Upper lobe of right lung (tissue), 1 donor: ENCODE measurements around the gene MCRS1. TPM values are rescaled to one million over a fixed set of nuclear protein-coding genes. Genes with fewer than 3 reads are reported as not detected.
"Not testable (repeated sequence)": the region's sequence is repeated elsewhere in the genome, so short reads cannot be mapped to it uniquely, and the experiment has no call there.

Source experiments
- ATAC-seq: fragments of 200-7000 bp; cut with Tn5 transposase; one replicate; pipeline ENCODE4 v1.9.1; 2020; ENCODE audit warnings: mild to moderate bottlenecking, moderate library complexity
- DNase-seq: peaks from one replicate; pipeline ENCODE4 v3.0.0-alpha.2; 2020
- H3K27ac ChIP-seq: fragments of 200-600 bp; one replicate; pipeline ENCODE4 v1.8.0; 2022
- H3K27me3 ChIP-seq: fragments of 200-600 bp; one replicate; pipeline ENCODE4 v1.8.0; 2022; ENCODE audit warnings: mild to moderate bottlenecking
- H3K36me3 ChIP-seq: fragments of 200-600 bp; one replicate; pipeline ENCODE4 v1.8.0; 2022
- H3K4me1 ChIP-seq: fragments of 200-600 bp; one replicate; pipeline ENCODE4 v1.8.0; 2022
- H3K4me3 ChIP-seq: fragments of 200-600 bp; one replicate; pipeline ENCODE4 v1.8.0; 2022; ENCODE audit warnings: mild to moderate bottlenecking
- H3K9me3 ChIP-seq: fragments of 200-600 bp; one replicate; pipeline ENCODE4 v1.8.0; 2022
- intact Hi-C: fragments of 100-400 bp; cut with DNase I; formaldehyde crosslinking; loops from one replicate; pipeline ENCODE4 v1.11.0; 2022
- total RNA-seq: library from RNA; stranded (reverse); fragmentation: NEBNext Ultra II Directional; extraction: Animal tissue kit (Norgen Biotek cat#: 25700); gene quantifications from one replicate; pipeline ENCODE4 v1.2.1, GENCODE V29; 2021
- TF ChIP-seq, protein P1 (sequence below): fragments of 200-600 bp; IDR thresholded peaks from one replicate; pipeline ENCODE4 v1.8.0; 2022; ENCODE audit warnings: antibody characterized with exemption
- donor health status: DM: no; HTN: yes; CAD: no; lungs with severe emphysema.

Gene MCRS1
- total RNA-seq, 1 donor from 2014 or later = 54.0 TPM

- Histone ChIP-seq H3K4me3 (no peak overlapping the region), H3K27ac (no peak overlapping the region), H3K27me3 (no peaks in the 10 kb centered on the region), H3K36me3 (no peaks in the 10 kb centered on the region), H3K9me3 (no peaks in the 10 kb centered on the region), H3K4me1 (no peaks in the 10 kb centered on the region)
- DNase-seq = no peak
- intact Hi-C loops = no loop called here
- TF ChIP-seq, protein P1, sequence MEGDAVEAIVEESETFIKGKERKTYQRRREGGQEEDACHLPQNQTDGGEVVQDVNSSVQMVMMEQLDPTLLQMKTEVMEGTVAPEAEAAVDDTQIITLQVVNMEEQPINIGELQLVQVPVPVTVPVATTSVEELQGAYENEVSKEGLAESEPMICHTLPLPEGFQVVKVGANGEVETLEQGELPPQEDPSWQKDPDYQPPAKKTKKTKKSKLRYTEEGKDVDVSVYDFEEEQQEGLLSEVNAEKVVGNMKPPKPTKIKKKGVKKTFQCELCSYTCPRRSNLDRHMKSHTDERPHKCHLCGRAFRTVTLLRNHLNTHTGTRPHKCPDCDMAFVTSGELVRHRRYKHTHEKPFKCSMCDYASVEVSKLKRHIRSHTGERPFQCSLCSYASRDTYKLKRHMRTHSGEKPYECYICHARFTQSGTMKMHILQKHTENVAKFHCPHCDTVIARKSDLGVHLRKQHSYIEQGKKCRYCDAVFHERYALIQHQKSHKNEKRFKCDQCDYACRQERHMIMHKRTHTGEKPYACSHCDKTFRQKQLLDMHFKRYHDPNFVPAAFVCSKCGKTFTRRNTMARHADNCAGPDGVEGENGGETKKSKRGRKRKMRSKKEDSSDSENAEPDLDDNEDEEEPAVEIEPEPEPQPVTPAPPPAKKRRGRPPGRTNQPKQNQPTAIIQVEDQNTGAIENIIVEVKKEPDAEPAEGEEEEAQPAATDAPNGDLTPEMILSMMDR = no peak
- no peak for ATAC-seq
Measured at GRCh38 chr12:49609875-49610154, 41.9 kb upstream of the MCRS1 start.

DNA sequence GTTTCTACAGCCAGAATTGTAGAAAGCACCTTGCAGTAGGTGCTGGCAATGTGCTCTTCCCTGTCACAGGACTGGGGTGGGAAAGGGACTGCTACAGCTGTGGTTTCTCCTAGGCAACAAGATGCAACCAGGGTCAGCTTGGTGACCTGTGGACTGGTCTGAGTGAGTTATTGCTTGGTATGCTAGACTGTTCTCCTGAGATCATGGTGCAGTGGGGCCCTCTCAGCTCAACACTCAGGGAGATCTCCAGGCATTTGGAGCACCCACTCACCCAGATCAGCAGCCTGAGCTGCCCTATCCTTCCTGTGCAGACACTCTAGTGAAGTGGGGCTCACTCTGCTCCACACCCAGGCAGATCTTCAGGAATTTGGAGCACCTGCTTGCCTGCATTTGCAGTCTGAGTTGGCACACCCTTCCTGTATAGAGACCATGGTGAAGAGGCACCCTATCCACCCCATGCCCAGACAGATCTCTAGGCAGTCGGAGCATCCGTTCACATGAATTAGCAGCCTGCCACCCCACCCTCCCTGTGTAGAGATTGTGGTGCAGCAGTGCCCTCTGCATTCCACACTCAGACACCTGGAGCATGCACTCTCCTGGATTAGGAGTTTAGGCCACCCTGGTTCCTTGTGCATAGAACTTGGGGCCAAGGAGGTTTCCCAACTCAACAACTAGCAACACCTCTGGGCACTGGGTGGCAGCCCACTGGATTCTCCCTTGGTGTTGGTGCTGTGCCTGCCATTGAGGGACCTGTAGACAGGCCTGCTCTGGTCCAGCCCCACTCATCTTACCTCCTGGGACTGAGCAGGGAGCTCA, 41.3 kb upstream of the MCRS1 start:
- H3K27ac ChIP-seq = no peak overlapping the region
- ATAC-seq (peak; percentile 93), DNase-seq (no peak)
- no peaks in the 10 kb centered on the region for H3K27me3 ChIP-seq
- no peaks in the 10 kb centered on the region for H3K4me1 ChIP-seq
- TF ChIP-seq, protein P1 = no peak
- intact Hi-C loops = no loop called here
- no peaks in the 10 kb centered on the region for H3K9me3 ChIP-seq
- no peak overlapping the region for H3K4me3 ChIP-seq
- H3K36me3 ChIP-seq = no peaks in the 10 kb centered on the region

- DNase-seq, ATAC-seq, intact Hi-C loops, H3K36me3 ChIP-seq, H3K4me3 ChIP-seq, H3K27ac ChIP-seq, H3K4me1 ChIP-seq, H3K9me3 ChIP-seq, H3K27me3 ChIP-seq: not testable (repeated sequence)
Measured at GRCh38 chr12:49605539-49605938, 37.6 kb upstream of the MCRS1 start, which contains the start of gene FAM186B. FAM186B (minus strand) TSS chr12:49605639; CDS start chr12:49605477, 162 bp downstream.

DNA sequence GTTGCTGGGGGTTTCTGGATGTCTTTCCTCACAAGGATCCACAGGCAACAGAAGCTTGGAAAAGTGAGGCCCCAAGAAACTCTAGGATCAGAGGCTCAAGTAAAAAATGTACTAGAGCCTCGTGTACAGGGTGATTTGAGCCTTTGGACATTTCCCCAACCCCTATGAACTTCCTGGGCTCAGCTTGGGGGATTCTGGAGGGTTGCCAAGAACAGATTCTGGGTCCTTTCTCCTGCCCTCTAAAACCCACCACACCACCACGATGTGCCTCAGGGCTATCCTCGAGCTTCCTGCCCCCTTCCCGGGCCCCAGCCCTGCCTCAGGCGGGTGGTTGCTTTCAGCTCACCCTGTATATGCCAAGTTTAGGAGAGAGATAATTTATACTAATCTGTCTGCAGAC, 36.9 kb upstream of the MCRS1 start:
- H3K27ac ChIP-seq = no peak overlapping the region
- TF ChIP-seq, protein P1 = no peak
- H3K9me3 ChIP-seq = no peaks in the 10 kb centered on the region
- no peaks in the 10 kb centered on the region for H3K27me3 ChIP-seq
- no peak for DNase-seq
- no peak overlapping the region for H3K4me3 ChIP-seq
- no peaks in the 10 kb centered on the region for H3K4me1 ChIP-seq
- no peak for ATAC-seq
- intact Hi-C loops = no loop called here
- no peaks in the 10 kb centered on the region for H3K36me3 ChIP-seq

DNA sequence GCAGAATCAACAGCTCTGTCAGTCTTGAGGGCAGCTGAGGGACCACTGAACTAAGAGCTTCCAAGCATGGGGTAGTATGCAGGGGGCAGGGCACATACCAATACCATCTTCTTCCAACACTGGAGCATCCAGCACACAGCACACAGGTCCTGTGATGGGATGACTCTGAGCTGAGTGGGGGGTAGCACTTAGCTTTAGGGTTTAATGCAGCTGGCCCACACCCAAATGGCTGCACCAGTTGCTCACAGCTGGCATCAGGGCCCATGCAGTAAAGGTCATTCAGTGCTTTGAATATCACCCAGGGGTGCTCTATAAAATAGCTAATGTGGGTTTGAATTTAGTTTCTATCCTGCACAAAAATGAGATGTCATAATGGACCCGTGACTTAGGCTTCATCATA, 35.8 kb upstream of the MCRS1 start:
- ATAC-seq = no peak
- no peak for DNase-seq
- Histone ChIP-seq H3K4me3 (no peak overlapping the region), H3K9me3 (no peaks in the 10 kb centered on the region), H3K27ac (no peak overlapping the region), H3K4me1 (no peaks in the 10 kb centered on the region), H3K27me3 (no peaks in the 10 kb centered on the region), H3K36me3 (no peaks in the 10 kb centered on the region)
- TF ChIP-seq, protein P1 = no peak
- intact Hi-C loops = no loop called here

DNA sequence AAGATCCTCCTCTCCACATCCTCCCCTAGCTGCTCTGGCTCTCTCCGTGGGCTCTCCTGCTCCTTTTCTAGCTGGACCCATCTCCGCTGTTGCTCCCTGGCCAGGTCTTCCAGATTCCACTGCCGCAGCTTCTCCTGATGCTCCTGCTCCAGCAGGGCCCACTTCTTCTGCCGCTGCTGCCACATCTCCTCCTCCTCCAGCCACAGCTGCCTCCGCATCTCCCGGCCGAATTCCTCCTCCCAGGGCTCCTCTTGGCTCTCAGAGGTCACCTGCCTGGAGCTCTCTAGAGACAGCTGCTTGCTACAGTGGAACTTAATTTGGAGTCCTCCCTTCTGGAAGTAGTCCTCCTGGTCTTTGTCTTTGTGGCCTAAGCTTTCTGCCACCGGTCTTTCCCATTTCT, 32.0 kb upstream of the MCRS1 start:
- Histone ChIP-seq H3K4me3 (no peak overlapping the region), H3K36me3 (no peaks in the 10 kb centered on the region), H3K27me3 (no peaks in the 10 kb centered on the region), H3K27ac (no peak overlapping the region), H3K4me1 (no peaks in the 10 kb centered on the region), H3K9me3 (no peaks in the 10 kb centered on the region)
- DNase-seq (no peak), ATAC-seq (no peak)
- intact Hi-C loops = no loop called here
- TF ChIP-seq, protein P1 = no peak
